Skeletal muscle tissue (tissue), 4 donors: ENCODE data around the gene PCDHGA6. TPM values are rescaled to one million over a fixed set of nuclear protein-coding genes. Genes with fewer than 3 reads are reported as not detected.

ENCODE experiments used
- H3K27ac ChIP-seq: one replicate; pipeline ENCODE4 v1.7.0; 2013; ENCODE audit warnings: mild to moderate bottlenecking, low read depth, low read length, inconsistent platforms
- H3K27me3 ChIP-seq, 3 donors: one replicate each; pipeline ENCODE4 v1.7.0; 2013; ENCODE audit warnings: low read length in 3 of 3; ENCODE audit not compliant: control insufficient read depth in 3 of 3, insufficient read depth in 3 of 3
- H3K36me3 ChIP-seq, 3 donors: one replicate each; pipeline ENCODE4 v1.7.0; 2013; ENCODE audit warnings: low read length in 3 of 3; ENCODE audit not compliant: control insufficient read depth in 3 of 3, insufficient read depth in 3 of 3
- H3K4me1 ChIP-seq, 3 donors: one replicate each; pipeline ENCODE4 v1.7.0; 2013; ENCODE audit warnings: low read length in 3 of 3, mild to moderate bottlenecking in 3 of 3; ENCODE audit not compliant: control insufficient read depth in 3 of 3, insufficient read depth in 3 of 3
- H3K4me3 ChIP-seq, 3 donors: one replicate each; pipeline ENCODE4 v1.7.0; 2013; ENCODE audit warnings: low read length in 3 of 3
- H3K9ac ChIP-seq, 3 donors: one replicate each; pipeline ENCODE4 v1.7.0; 2013; ENCODE audit warnings: low read length in 3 of 3, mild to moderate bottlenecking in 3 of 3, moderate library complexity in 2 of 3, low read depth in 1 of 3
- H3K9me3 ChIP-seq, 3 donors: one replicate each; pipeline ENCODE4 v1.7.0; 2013; ENCODE audit warnings: low read length in 3 of 3; ENCODE audit not compliant: control insufficient read depth in 3 of 3
- total RNA-seq: library from RNA; depleted of rRNA; stranded (reverse); fragments of >200 nt; gene quantifications from one replicate; pipeline ENCODE4 v1.2.3, GENCODE V29; 2014
- donor health status: Osteomylitis.

The PCDHGA6 gene
- total RNA-seq, 1 donor from 2014 or later: 4.2 TPM

- H3K4me3 ChIP-seq: peak overlapping the region; percentile 21 to 54 (median 41)
- H3K36me3 ChIP-seq: peaks cover 0 to 2% (median 0%) of the 10 kb centered on the region in 3 donors
- H3K9me3 ChIP-seq: peaks cover 18 to 34% (median 25%) of the 10 kb centered on the region in 3 donors
- peaks cover 0 to 4% (median 0%) of the 10 kb centered on the region in 3 donors for H3K4me1 ChIP-seq
- no peak overlapping the region for H3K27ac ChIP-seq
- H3K27me3 ChIP-seq: peaks cover 0 to 35% (median 14%) of the 10 kb centered on the region in 3 donors
- H3K9ac ChIP-seq: no peak overlapping the region
Observed at GRCh38 chr5:141356950-141357349, 16.7 kb upstream of the PCDHGA6 start.

- peak within 1 kb of the TSS in 1 of 3 donors; percentile 50 for H3K9ac ChIP-seq
- H3K4me3 ChIP-seq: peak within 1 kb of the TSS; percentile 54 to 72 (median 61)
- peaks cover 7 to 36% (median 15%) of the 10 kb centered on the region in 3 donors for H3K27me3 ChIP-seq
- H3K27ac ChIP-seq: no peak within 1 kb of the TSS
- H3K4me1 ChIP-seq: peaks cover 0 to 4% (median 0%) of the 10 kb centered on the region in 3 donors
- peaks cover 0 to 4% (median 4%) of the 10 kb centered on the region in 3 donors for H3K36me3 ChIP-seq
- H3K9me3 ChIP-seq: peaks cover 16 to 39% (median 31%) of the 10 kb centered on the region in 3 donors
Observed at GRCh38 chr5:141359790-141360426, 13.8 kb upstream of the PCDHGA6 start, which contains the start of gene PCDHGB2. PCDHGB2 (plus strand) TSS chr5:141359994; CDS start chr5:141360136, 142 bp downstream.

- Histone ChIP-seq H3K4me3 (peak overlapping the region in 2 of 3 donors; percentile 48 to 72), H3K9me3 (peaks cover 11 to 41% (median 34%) of the 10 kb centered on the region in 3 donors), H3K27ac (no peak overlapping the region), H3K9ac (no peak overlapping the region), H3K36me3 (peaks cover 0 to 7% (median 4%) of the 10 kb centered on the region in 3 donors), H3K27me3 (peaks cover 7 to 38% (median 21%) of the 10 kb centered on the region in 3 donors), H3K4me1 (peaks cover 0 to 4% (median 0%) of the 10 kb centered on the region in 3 donors)
Observed at GRCh38 chr5:141360685-141361084, 13.0 kb upstream of the PCDHGA6 start.

GRCh38 chr5:141362719-141363118, 11.0 kb upstream of the PCDHGA6 start:
- Histone ChIP-seq H3K9me3 (peaks cover 10 to 32% (median 25%) of the 10 kb centered on the region in 3 donors), H3K9ac (no peak overlapping the region), H3K27ac (no peak overlapping the region), H3K4me3 (no peak overlapping the region), H3K27me3 (peaks cover 12 to 36% (median 16%) of the 10 kb centered on the region in 3 donors), H3K4me1 (no peaks in the 10 kb centered on the region), H3K36me3 (peaks cover 0 to 10% (median 7%) of the 10 kb centered on the region in 3 donors)

GRCh38 chr5:141363952-141364660, 9.6 kb upstream of the PCDHGA6 start, which contains the start of gene PCDHGA5:
PCDHGA5 (plus strand) TSS chr5:141364162; CDS start chr5:141364331, 169 bp downstream.
- Histone ChIP-seq H3K4me1 (no peaks in the 10 kb centered on the region), H3K27me3 (peaks cover 12 to 36% (median 16%) of the 10 kb centered on the region in 3 donors), H3K36me3 (peaks cover 0 to 10% (median 7%) of the 10 kb centered on the region in 3 donors), H3K27ac (no peak within 1 kb of the TSS), H3K9me3 (peaks cover 10 to 32% (median 29%) of the 10 kb centered on the region in 3 donors), H3K4me3 (peak within 1 kb of the TSS in 2 of 3 donors; percentile 41 to 52), H3K9ac (no peak within 1 kb of the TSS)

- Histone ChIP-seq H3K9me3 (peaks cover 14 to 37% (median 28%) of the 10 kb centered on the region in 3 donors), H3K36me3 (peaks cover 0 to 15% (median 7%) of the 10 kb centered on the region in 3 donors), H3K27me3 (peaks cover 12 to 26% (median 16%) of the 10 kb centered on the region in 3 donors), H3K9ac (no peak overlapping the region), H3K27ac (no peak overlapping the region), H3K4me1 (peaks cover 0 to 5% (median 0%) of the 10 kb centered on the region in 3 donors), H3K4me3 (peak overlapping the region in 1 of 3 donors; percentile 27)
Observed at GRCh38 chr5:141366016-141366896, 7.4 kb upstream of the PCDHGA6 start.

GRCh38 chr5:141369994-141370848, 3.5 kb upstream of the PCDHGA6 start, which contains the start of gene PCDHGB3:
PCDHGB3 (plus strand) TSS chr5:141370242; CDS start chr5:141370395, 153 bp downstream.
- Histone ChIP-seq H3K27ac (no peak within 1 kb of the TSS), H3K9me3 (peaks cover 30 to 44% (median 32%) of the 10 kb centered on the region in 3 donors), H3K36me3 (peaks cover 0 to 14% (median 5%) of the 10 kb centered on the region in 3 donors), H3K4me1 (peaks cover 0 to 11% (median 0%) of the 10 kb centered on the region in 3 donors), H3K4me3 (peak within 1 kb of the TSS; percentile 55 to 61 (median 58)), H3K27me3 (peaks cover 16 to 18% (median 17%) of the 10 kb centered on the region in 3 donors), H3K9ac (peak within 1 kb of the TSS; percentile 34 to 54 (median 42))

- H3K4me1 ChIP-seq: peaks cover 0 to 11% (median 0%) of the 10 kb centered on the region in 3 donors
Observed at GRCh38 chr5:141371572-141372475, 1.9 kb upstream of the PCDHGA6 start.

More at GRCh38 chr5:141371572-141372475, 1.9 kb upstream of the PCDHGA6 start:
- Histone ChIP-seq H3K27me3 (peaks cover 9 to 17% (median 10%) of the 10 kb centered on the region in 3 donors), H3K9ac (no peak overlapping the region), H3K36me3 (peaks cover 0 to 10% (median 2%) of the 10 kb centered on the region in 3 donors), H3K4me3 (peak overlapping the region; percentile 33 to 41 (median 36)), H3K27ac (no peak overlapping the region), H3K9me3 (peaks cover 21 to 41% (median 28%) of the 10 kb centered on the region in 3 donors)
